Measurements from ENCODE around the gene HSF2BP.
"Not testable (repeated sequence)": the region's sequence is repeated elsewhere in the genome, so short reads cannot be mapped to it uniquely, and the experiment has no call there.

Gene HSF2BP

DNA sequence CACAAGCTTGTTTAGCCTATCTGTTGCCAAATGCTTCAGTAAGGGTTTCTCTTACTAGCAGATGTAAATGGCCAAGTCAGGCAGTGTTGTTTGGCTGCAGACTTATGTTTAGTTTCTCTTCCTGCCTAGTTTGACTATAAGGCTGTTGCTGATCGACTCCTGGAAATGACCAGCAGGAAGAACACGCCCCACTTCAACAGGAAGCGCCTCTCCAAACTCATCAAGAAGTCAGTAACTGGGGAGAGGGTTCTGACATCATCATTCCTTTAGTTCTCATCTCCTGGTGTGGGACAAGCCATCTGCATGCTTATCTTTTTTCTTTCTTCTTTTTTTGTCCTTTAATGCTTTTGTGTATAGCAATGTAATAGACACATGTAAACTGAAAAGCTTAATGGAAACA is 25.1 kb upstream of the HSF2BP start:
- DNase-seq (ENCODE audit: low read depth), result no peak
- TF ChIP-seq MYC (IDR thresholded peaks at IDR 0.05; ENCODE audit: low read depth, low read length) (no peak), POLR2A (IDR thresholded peaks at IDR 0.05; ENCODE audit: extremely low read depth, insufficient read length) (no peak)

DNA sequence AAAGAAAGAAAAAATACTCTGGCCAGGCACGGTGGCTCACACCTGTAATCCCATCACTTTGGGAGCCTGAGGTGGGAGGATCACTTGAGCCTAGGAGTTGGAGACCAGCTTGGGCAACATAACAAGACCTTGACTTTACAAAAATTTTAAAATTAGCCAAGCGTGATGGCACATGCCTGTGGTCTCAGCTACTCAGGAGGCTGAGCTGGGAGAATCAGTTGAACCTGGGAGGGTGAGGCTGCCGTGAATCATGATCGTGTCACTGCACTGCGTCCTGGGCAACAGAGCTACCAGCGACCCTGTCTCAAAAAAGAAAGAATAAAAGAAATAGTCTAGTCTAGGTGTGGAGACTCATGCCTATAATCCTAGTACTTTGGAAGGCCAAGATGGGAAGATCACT is 22.4 kb upstream of the HSF2BP start:
- TF ChIP-seq POLR2A (IDR thresholded peaks at IDR 0.05; ENCODE audit: extremely low read depth, insufficient read length), result no peak
- no peak for TF ChIP-seq MAX (IDR thresholded peaks at IDR 0.05; ENCODE audit: low read depth, low read length)
- no peak for TF ChIP-seq CTCF (IDR thresholded peaks at IDR 0.05; ENCODE audit: low read depth, low read length)
- no peak for TF ChIP-seq MYC (IDR thresholded peaks at IDR 0.05; ENCODE audit: low read depth, low read length)
- no peak for DNase-seq (ENCODE audit: low read depth)
- H3K4me3 ChIP-seq (ENCODE audit: low read depth, low read length), result no peak overlapping the region

More for the DNA sequence above, 25.1 kb upstream of the HSF2BP start:
- no peak overlapping the region for H3K4me3 ChIP-seq (ENCODE audit: low read depth, low read length)

DNA sequence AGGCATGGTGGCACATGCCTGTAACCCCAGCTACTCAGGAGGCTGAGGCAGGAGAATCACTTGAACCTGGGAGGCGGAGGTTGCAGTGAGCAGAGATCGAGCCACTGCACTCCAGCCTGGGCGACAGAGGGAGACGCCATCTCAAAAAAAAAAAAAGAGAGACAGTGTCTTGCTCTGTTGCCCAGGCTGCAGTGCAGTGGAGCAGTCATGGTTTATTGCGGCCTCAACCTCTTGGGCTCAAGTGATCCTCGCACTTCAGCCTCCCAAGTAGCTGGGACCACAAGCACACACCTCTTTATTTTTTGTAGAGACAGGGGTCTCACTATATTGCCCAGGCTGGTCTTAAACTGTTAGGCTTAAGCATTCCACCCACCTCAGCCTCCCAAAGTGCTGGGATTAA is 21.1 kb upstream of the HSF2BP start:
- DNase-seq (ENCODE audit: low read depth); H3K4me3 ChIP-seq (ENCODE audit: low read depth, low read length): not testable (repeated sequence)

GRCh38 chr21:43679951-43680350 is 20.7 kb upstream of the HSF2BP start:
- H3K4me3 ChIP-seq (ENCODE audit: low read depth, low read length), result no peak overlapping the region
- DNase-seq (ENCODE audit: low read depth), result no peak
- TF ChIP-seq MAX (IDR thresholded peaks at IDR 0.05; ENCODE audit: low read depth, low read length) (no peak), POLR2A (IDR thresholded peaks at IDR 0.05; ENCODE audit: extremely low read depth, insufficient read length) (no peak), CTCF (IDR thresholded peaks at IDR 0.05; ENCODE audit: low read depth, low read length) (no peak), MYC (IDR thresholded peaks at IDR 0.05; ENCODE audit: low read depth, low read length) (no peak)

GRCh38 chr21:43676391-43676790 is 17.1 kb upstream of the HSF2BP start:
- H3K4me3 ChIP-seq (ENCODE audit: low read depth, low read length), result no peak overlapping the region
- DNase-seq (ENCODE audit: low read depth), result no peak
- TF ChIP-seq CTCF (IDR thresholded peaks at IDR 0.05; ENCODE audit: low read depth, low read length) (no peak), MAX (IDR thresholded peaks at IDR 0.05; ENCODE audit: low read depth, low read length) (no peak)

DNA sequence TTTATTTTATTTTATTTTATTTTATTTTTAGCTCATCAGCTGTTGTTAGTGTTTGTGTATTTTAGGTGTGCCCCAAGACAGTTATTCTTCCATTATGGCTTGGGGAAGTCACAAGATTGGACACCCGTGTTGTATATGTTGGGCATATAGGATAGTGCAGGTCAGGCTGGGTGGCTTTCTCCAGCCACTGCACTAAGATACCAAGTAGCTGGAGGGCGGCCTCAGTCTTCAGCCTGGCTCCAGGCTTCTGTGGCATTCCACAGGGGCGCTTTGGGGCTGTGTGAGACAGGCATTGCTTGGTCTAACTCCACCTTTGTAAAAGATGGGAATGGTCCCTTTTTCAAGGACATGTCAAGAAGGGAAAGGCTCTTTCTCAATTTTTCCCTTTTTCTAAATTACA is 16.6 kb upstream of the HSF2BP start:
- no peak overlapping the region for H3K4me3 ChIP-seq (ENCODE audit: low read depth, low read length)
- TF ChIP-seq MYC (IDR thresholded peaks at IDR 0.05; ENCODE audit: low read depth, low read length) (no peak), CTCF (IDR thresholded peaks at IDR 0.05; ENCODE audit: low read depth, low read length) (no peak), MAX (IDR thresholded peaks at IDR 0.05; ENCODE audit: low read depth, low read length) (no peak), POLR2A (IDR thresholded peaks at IDR 0.05; ENCODE audit: extremely low read depth, insufficient read length) (no peak)
- no peak for DNase-seq (ENCODE audit: low read depth)

GRCh38 chr21:43669828-43670605 is 10.7 kb upstream of the HSF2BP start:
- H3K4me3 ChIP-seq (ENCODE audit: low read depth, low read length), result no peak overlapping the region
- no peak for DNase-seq (ENCODE audit: low read depth)
- TF ChIP-seq POLR2A (IDR thresholded peaks at IDR 0.05; ENCODE audit: extremely low read depth, insufficient read length) (no peak), MAX (IDR thresholded peaks at IDR 0.05; ENCODE audit: low read depth, low read length) (no peak), CTCF (IDR thresholded peaks at IDR 0.05; ENCODE audit: low read depth, low read length) (no peak), MYC (IDR thresholded peaks at IDR 0.05; ENCODE audit: low read depth, low read length) (no peak)

All from NB4 (cell line).